ENCODE results near the gene WDR70.
"Not testable (repeated sequence)": the region's sequence is repeated elsewhere in the genome, so short reads cannot be mapped to it uniquely, and the experiment has no call there.

WDR70 gene

GRCh38 chr5:37518356-37518755 is 139.2 kb downstream of the WDR70 start:
- DNase-seq = not testable (repeated sequence)

- no peak for DNase-seq
These were observed 140.2 kb downstream of the WDR70 start for GRCh38 chr5:37519304-37519703.

GRCh38 chr5:37519807-37520206 is 140.7 kb downstream of the WDR70 start:
- DNase-seq = no peak

GRCh38 chr5:37520811-37521210 is 141.7 kb downstream of the WDR70 start:
- DNase-seq = no peak

GRCh38 chr5:37532976-37533740 is 154.0 kb downstream of the WDR70 start:
- DNase-seq = no peak

- no peak for DNase-seq
These were observed 154.7 kb downstream of the WDR70 start for GRCh38 chr5:37533851-37534250.

- DNase-seq = no peak
These were observed 160.3 kb downstream of the WDR70 start for GRCh38 chr5:37539459-37539858.

GRCh38 chr5:37543216-37543615 is 164.1 kb downstream of the WDR70 start:
- no peak for DNase-seq

GRCh38 chr5:37549411-37549810 is 170.3 kb downstream of the WDR70 start:
- DNase-seq = no peak

GRCh38 chr5:37552161-37552560 is 173.0 kb downstream of the WDR70 start:
- no peak for DNase-seq

GRCh38 chr5:37552770-37553719 is 173.9 kb downstream of the WDR70 start:
- no peak for DNase-seq

- no peak for DNase-seq
These were observed 174.7 kb downstream of the WDR70 start for GRCh38 chr5:37553720-37554404.

- DNase-seq = no peak
These were observed 175.3 kb downstream of the WDR70 start for GRCh38 chr5:37554405-37554739.

- peak; percentile 12 for DNase-seq
These were observed 175.8 kb downstream of the WDR70 start for GRCh38 chr5:37554938-37555337.

- DNase-seq = no peak
These were observed 178.7 kb downstream of the WDR70 start for GRCh38 chr5:37557734-37558293.

GRCh38 chr5:37565062-37565670 is 186.0 kb downstream of the WDR70 start:
- no peak for DNase-seq

GRCh38 chr5:37567566-37567965 is 188.4 kb downstream of the WDR70 start:
- peak; percentile 24 for DNase-seq

- peak; percentile 39 for DNase-seq
These were observed 189.1 kb downstream of the WDR70 start for GRCh38 chr5:37568018-37568753.

- DNase-seq = no peak
These were observed 189.8 kb downstream of the WDR70 start for GRCh38 chr5:37568893-37569292.

GRCh38 chr5:37569466-37569865 is 190.3 kb downstream of the WDR70 start:
- DNase-seq = no peak

GRCh38 chr5:37570597-37570996 is 191.5 kb downstream of the WDR70 start:
- DNase-seq = no peak

GRCh38 chr5:37571985-37572384 is 192.9 kb downstream of the WDR70 start:
- no peak for DNase-seq

Measured in NCI-H2171 treated with DMSO at 0.1 percent for 48 hours (cell line).